Activated T-cell treated with anti-CD3 and anti-CD28 coated beads for 48 hours (primary cell): ENCODE results near the gene EFCC1.

Source experiments
- DNase-seq: peaks from one replicate; pipeline ENCODE4 v3.0.0-alpha.2; 2020; ENCODE audit warnings: low read depth

The EFCC1 gene

GRCh38 chr3:129001101-129001805 is at the start of gene EFCC1:
Gene EFCC1, plus strand, starts transcription at chr3:129001304. Its CDS starts 325 bp downstream, at chr3:129001629.
- no peak for DNase-seq

- no peak for DNase-seq
Measured at GRCh38 chr3:128956440-128956839, 44.7 kb upstream of the EFCC1 start.

- no peak for DNase-seq
Measured at GRCh38 chr3:128965280-128965679, 35.8 kb upstream of the EFCC1 start.

GRCh38 chr3:128965818-128966217 is 35.3 kb upstream of the EFCC1 start:
- DNase-seq = no peak

- DNase-seq = no peak
Measured at GRCh38 chr3:128967748-128968355, 33.3 kb upstream of the EFCC1 start.

- peak; percentile 47 for DNase-seq
Measured at GRCh38 chr3:128969993-128970739, 30.9 kb upstream of the EFCC1 start.

- no peak for DNase-seq
Measured at GRCh38 chr3:128970740-128971047, 30.4 kb upstream of the EFCC1 start.

- DNase-seq = no peak
Measured at GRCh38 chr3:128971421-128972100, 29.5 kb upstream of the EFCC1 start.

GRCh38 chr3:128973988-128974564 is 27.0 kb upstream of the EFCC1 start:
- DNase-seq = no peak

- DNase-seq = no peak
Measured at GRCh38 chr3:128975276-128975675, 25.8 kb upstream of the EFCC1 start.

- no peak for DNase-seq
Measured at GRCh38 chr3:128983293-128984069, 17.6 kb upstream of the EFCC1 start.

GRCh38 chr3:128984596-128984995 is 16.5 kb upstream of the EFCC1 start:
- no peak for DNase-seq

GRCh38 chr3:128987302-128988100 is 13.6 kb upstream of the EFCC1 start:
- no peak for DNase-seq

GRCh38 chr3:128988286-128988685 is 12.8 kb upstream of the EFCC1 start:
- no peak for DNase-seq

- no peak for DNase-seq
Measured at GRCh38 chr3:128991355-128991895, 9.7 kb upstream of the EFCC1 start.

- DNase-seq = no peak
Measured at GRCh38 chr3:128992926-128993460, 8.1 kb upstream of the EFCC1 start.

GRCh38 chr3:128993461-128994172 is 7.5 kb upstream of the EFCC1 start, which contains the start of gene CFAP92:
Gene CFAP92, minus strand, starts transcription at chr3:128994076. Its CDS starts 772 bp downstream, at chr3:128993304.
- peak; percentile 88 for DNase-seq

GRCh38 chr3:128994173-128994512 is 7.0 kb upstream of the EFCC1 start:
- DNase-seq = no peak
